ENCODE measurements around the gene EFCAB5. TPM values are rescaled to one million over a fixed set of nuclear protein-coding genes. Genes with fewer than 3 reads are reported as not detected.
"Not testable (repeated sequence)": the region's sequence is repeated elsewhere in the genome, so short reads cannot be mapped to it uniquely, and the experiment has no call there.

EFCAB5 gene
- total RNA-seq, 1 donor from 2014 or later, result not detected

GRCh38 chr17:30027676-30028075, 86.2 kb downstream of the EFCAB5 start:
- Histone ChIP-seq H3K27ac (no peak overlapping the region), H3K36me3 (no peaks in the 10 kb centered on the region), H3K9me3 (no peaks in the 10 kb centered on the region), H3K4me1 (no peaks in the 10 kb centered on the region), H3K27me3 (no peaks in the 10 kb centered on the region), H3K4me3 (no peak overlapping the region)
- TF ChIP-seq POLR2A (IDR thresholded peaks at IDR 0.05) (no peak), CTCF (IDR thresholded peaks at IDR 0.05) (no peak), POLR2AphosphoS5 (IDR thresholded peaks at IDR 0.05; ENCODE audit: insufficient read depth in 1 of 2, low read depth in 1 of 2) (no peak)
- intact Hi-C loops (cut with DNase I), result no loop called here
- no peak for DNase-seq (ENCODE audit: extremely low spot score in 2 of 2)

GRCh38 chr17:30031214-30031869, 89.9 kb downstream of the EFCAB5 start:
- no peak overlapping the region for H3K4me3 ChIP-seq
- no peaks in the 10 kb centered on the region for H3K36me3 ChIP-seq
- no peaks in the 10 kb centered on the region for H3K27me3 ChIP-seq
- intact Hi-C loops (cut with DNase I), result no loop called here
- TF ChIP-seq CTCF (IDR thresholded peaks at IDR 0.05) (no peak), POLR2A (IDR thresholded peaks at IDR 0.05) (no peak), POLR2AphosphoS5 (IDR thresholded peaks at IDR 0.05; ENCODE audit: insufficient read depth in 1 of 2, low read depth in 1 of 2) (no peak)
- H3K4me1 ChIP-seq, result no peaks in the 10 kb centered on the region
- DNase-seq (ENCODE audit: extremely low spot score in 2 of 2), result no peak
- H3K27ac ChIP-seq, result no peak overlapping the region
- no peaks in the 10 kb centered on the region for H3K9me3 ChIP-seq

- Histone ChIP-seq H3K27ac (no peak overlapping the region), H3K9me3 (no peaks in the 10 kb centered on the region), H3K4me1 (no peaks in the 10 kb centered on the region), H3K27me3 (no peaks in the 10 kb centered on the region), H3K4me3 (no peak overlapping the region), H3K36me3 (no peaks in the 10 kb centered on the region)
- TF ChIP-seq POLR2A (IDR thresholded peaks at IDR 0.05), result no peak
- TF ChIP-seq POLR2AphosphoS5 (IDR thresholded peaks at IDR 0.05; ENCODE audit: insufficient read depth in 1 of 2, low read depth in 1 of 2), result no peak
- TF ChIP-seq CTCF (IDR thresholded peaks at IDR 0.05), result no peak
- DNase-seq (ENCODE audit: extremely low spot score in 2 of 2), result no peak
- intact Hi-C loops (cut with DNase I), result no loop called here
Measured at GRCh38 chr17:30035369-30035768, 93.9 kb downstream of the EFCAB5 start.

- DNase-seq (ENCODE audit: extremely low spot score in 2 of 2); intact Hi-C loops (cut with DNase I); H3K4me1 ChIP-seq: not testable (repeated sequence)
Measured at GRCh38 chr17:30040719-30041518, 99.5 kb downstream of the EFCAB5 start.

GRCh38 chr17:30041551-30041950, 100.1 kb downstream of the EFCAB5 start:
- intact Hi-C loops (cut with DNase I), result no loop called here
- no peak overlapping the region for H3K4me3 ChIP-seq
- no peak for TF ChIP-seq CTCF (IDR thresholded peaks at IDR 0.05)
- no peak for TF ChIP-seq POLR2A (IDR thresholded peaks at IDR 0.05)
- TF ChIP-seq POLR2AphosphoS5 (IDR thresholded peaks at IDR 0.05; ENCODE audit: insufficient read depth in 1 of 2, low read depth in 1 of 2), result no peak
- no peaks in the 10 kb centered on the region for H3K4me1 ChIP-seq
- no peaks in the 10 kb centered on the region for H3K36me3 ChIP-seq
- H3K27ac ChIP-seq, result no peak overlapping the region
- no peaks in the 10 kb centered on the region for H3K9me3 ChIP-seq
- H3K27me3 ChIP-seq, result no peaks in the 10 kb centered on the region
- no peak for DNase-seq (ENCODE audit: extremely low spot score in 2 of 2)

More at GRCh38 chr17:30040719-30041518, 99.5 kb downstream of the EFCAB5 start:
- not testable (repeated sequence) for H3K27ac ChIP-seq, H3K9me3 ChIP-seq, H3K27me3 ChIP-seq, H3K4me3 ChIP-seq, H3K36me3 ChIP-seq

Measured in vagina (tissue), 2 donors.